Measurements from ENCODE around the gene S100A3. TPM values are rescaled to one million over a fixed set of nuclear protein-coding genes. Genes with fewer than 3 reads are reported as not detected.

S100A3 gene
- polyA plus RNA-seq, 3 donors = 0.31 to 0.54 TPM; not detected in 1

DNA sequence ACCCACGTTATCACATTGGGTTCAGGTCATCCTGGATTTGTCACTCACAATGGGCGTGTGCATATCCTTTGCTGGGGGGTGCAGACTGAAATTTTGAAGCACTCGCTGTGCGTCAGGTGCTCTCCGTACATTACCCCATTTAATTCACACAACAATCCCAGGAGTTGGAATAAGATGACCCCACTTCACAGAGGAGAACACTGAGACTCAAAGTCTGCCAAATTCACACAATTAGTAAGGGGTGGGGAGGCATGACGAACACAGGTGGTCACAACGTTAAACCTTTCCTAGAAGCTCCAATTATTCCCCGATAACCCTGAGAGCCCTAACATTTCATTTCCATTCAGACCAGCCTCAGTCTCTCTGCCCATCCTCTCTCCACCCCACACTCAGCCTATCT, 20.4 kb upstream of the S100A3 start:
- peaks cover 68% of the 10 kb centered on the region in 2 donors for H3K4me1 ChIP-seq (ENCODE audit: control insufficient read depth in 1 of 2, insufficient read depth in 2 of 2, low read length in 2 of 2)
- TF ChIP-seq, protein P1, sequence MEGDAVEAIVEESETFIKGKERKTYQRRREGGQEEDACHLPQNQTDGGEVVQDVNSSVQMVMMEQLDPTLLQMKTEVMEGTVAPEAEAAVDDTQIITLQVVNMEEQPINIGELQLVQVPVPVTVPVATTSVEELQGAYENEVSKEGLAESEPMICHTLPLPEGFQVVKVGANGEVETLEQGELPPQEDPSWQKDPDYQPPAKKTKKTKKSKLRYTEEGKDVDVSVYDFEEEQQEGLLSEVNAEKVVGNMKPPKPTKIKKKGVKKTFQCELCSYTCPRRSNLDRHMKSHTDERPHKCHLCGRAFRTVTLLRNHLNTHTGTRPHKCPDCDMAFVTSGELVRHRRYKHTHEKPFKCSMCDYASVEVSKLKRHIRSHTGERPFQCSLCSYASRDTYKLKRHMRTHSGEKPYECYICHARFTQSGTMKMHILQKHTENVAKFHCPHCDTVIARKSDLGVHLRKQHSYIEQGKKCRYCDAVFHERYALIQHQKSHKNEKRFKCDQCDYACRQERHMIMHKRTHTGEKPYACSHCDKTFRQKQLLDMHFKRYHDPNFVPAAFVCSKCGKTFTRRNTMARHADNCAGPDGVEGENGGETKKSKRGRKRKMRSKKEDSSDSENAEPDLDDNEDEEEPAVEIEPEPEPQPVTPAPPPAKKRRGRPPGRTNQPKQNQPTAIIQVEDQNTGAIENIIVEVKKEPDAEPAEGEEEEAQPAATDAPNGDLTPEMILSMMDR (IDR thresholded peaks at IDR 0.05) = no peak
- no peaks in the 10 kb centered on the region for H3K9me3 Mint-ChIP-seq
- no peak overlapping the region for H3K27ac ChIP-seq (ENCODE audit: low read depth in 1 of 2, low read length in 2 of 2)
- H3K9me3 ChIP-seq (replicated peaks in 1 of 2; ENCODE audit: control insufficient read depth in 1 of 2, insufficient read depth in 1 of 2, low read length in 2 of 2) = no peaks in the 10 kb centered on the region
- no peak overlapping the region for H3K4me2 ChIP-seq (replicated peaks; ENCODE audit: extremely low read depth, low read length, poor library complexity, severe bottlenecking)
- H3K79me2 ChIP-seq (ENCODE audit: insufficient read depth, low read length) = peaks cover 13% of the 10 kb centered on the region
- H2AFZ ChIP-seq (ENCODE audit: insufficient read depth, low read depth, low read length, poor library complexity, severe bottlenecking) = no peak overlapping the region
- H3K4me3 Mint-ChIP-seq = no peak overlapping the region
- H3K36me3 Mint-ChIP-seq = peaks cover 0 to 5% of the 10 kb centered on the region in 2 donors
- H3K27me3 ChIP-seq (ENCODE audit: control insufficient read depth in 2 of 2, insufficient read depth in 2 of 2, low read length in 2 of 2) = no peaks in the 10 kb centered on the region
- H4K20me1 ChIP-seq (ENCODE audit: insufficient read depth, low read length) = no peaks in the 10 kb centered on the region
- H3K36me3 ChIP-seq (replicated peaks in 1 of 2; ENCODE audit: control insufficient read depth in 1 of 2, insufficient read depth in 2 of 2, low read length in 2 of 2) = no peaks in the 10 kb centered on the region
- WGBS (ENCODE audit: insufficient coverage) = 92% methylated on average over 4 of the region's 8 CpGs
- intact Hi-C loops (cut with micrococcal nuclease) = loop anchor here (5.0 kb wide), 2 partner anchors 57 to 1522 kb away; no protein-coding TSS in a partner anchor
- peaks cover 66% of the 10 kb centered on the region for H3K4me1 Mint-ChIP-seq
- H3K27ac Mint-ChIP-seq = peak overlapping the region in 1 of 7 donors; percentile 21
- H3K27me3 Mint-ChIP-seq (ENCODE audit: low read depth in 3 of 3) = peaks cover 0 to 8% (median 2%) of the 10 kb centered on the region in 3 donors
- no peak for DNase-seq
- no peak overlapping the region for H3K9ac ChIP-seq (ENCODE audit: insufficient read depth, low read length, poor library complexity, severe bottlenecking)
- H3K4me3 ChIP-seq (replicated peaks in 1 of 3; ENCODE audit: low read depth in 2 of 3, low read length in 3 of 3) = no peak overlapping the region

DNA sequence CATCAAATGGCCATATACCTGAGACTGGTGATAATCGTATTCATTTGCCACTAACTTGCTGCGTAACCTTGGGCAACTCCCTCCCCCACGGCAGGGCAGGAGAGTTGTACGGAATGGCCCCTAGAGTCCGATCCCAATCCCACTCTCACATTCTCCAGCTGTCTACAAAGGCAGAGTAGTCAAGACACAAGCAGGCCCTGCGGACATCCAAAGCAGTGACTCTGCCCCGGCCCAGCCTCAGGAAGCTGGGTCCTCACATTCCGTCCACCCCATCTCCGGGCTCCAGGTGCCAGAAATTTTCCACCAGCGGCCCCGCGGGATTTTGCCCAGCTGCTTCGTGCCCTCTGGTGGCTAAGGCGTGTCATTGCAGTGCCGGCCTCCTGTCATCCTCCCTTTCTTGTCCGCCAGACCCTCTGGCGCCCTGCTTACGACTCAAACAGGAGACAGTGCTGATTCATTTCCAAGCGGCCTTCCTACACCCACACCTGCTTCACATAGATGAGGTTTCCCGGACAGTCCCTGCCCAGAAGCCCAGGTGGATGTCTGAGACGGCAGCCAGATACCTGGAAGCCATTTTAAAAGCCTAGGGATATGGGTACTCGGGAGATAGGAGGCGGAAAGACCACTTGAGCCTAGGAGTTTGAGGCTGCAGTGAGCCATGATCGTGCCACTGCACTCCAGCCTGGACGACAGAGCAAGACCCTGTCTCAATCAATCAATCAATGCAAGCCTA, 19.5 kb upstream of the S100A3 start:
- H3K4me2 ChIP-seq (replicated peaks; ENCODE audit: extremely low read depth, low read length, poor library complexity, severe bottlenecking) = peak overlapping the region; percentile 59
- Mint-ChIP-seq H3K27me3 (ENCODE audit: low read depth in 3 of 3) (peaks cover 0 to 8% (median 2%) of the 10 kb centered on the region in 3 donors), H3K36me3 (peaks cover 0 to 5% of the 10 kb centered on the region in 2 donors), H3K4me1 (peaks cover 69% of the 10 kb centered on the region), H3K9me3 (no peaks in the 10 kb centered on the region), H3K27ac (peak overlapping the region; percentile 23 to 100 (median 94)), H3K4me3 (peak overlapping the region; percentile 79 to 86)
- no peaks in the 10 kb centered on the region for H3K9me3 ChIP-seq (replicated peaks in 1 of 2; ENCODE audit: control insufficient read depth in 1 of 2, insufficient read depth in 1 of 2, low read length in 2 of 2)
- 16% methylated on average over 20 of the region's 25 CpGs for WGBS (ENCODE audit: insufficient coverage)
- TF ChIP-seq, protein P1 (IDR thresholded peaks at IDR 0.05) = peak; percentile 98
- peak overlapping the region in 1 of 3 experiments; percentile 52 for H3K4me3 ChIP-seq (replicated peaks in 1 of 3; ENCODE audit: low read depth in 2 of 3, low read length in 3 of 3)
- H3K27ac ChIP-seq (ENCODE audit: low read depth in 1 of 2, low read length in 2 of 2) = peak overlapping the region in 1 of 2 donors; percentile 97
- H3K79me2 ChIP-seq (ENCODE audit: insufficient read depth, low read length) = peaks cover 13% of the 10 kb centered on the region
- peak overlapping the region; percentile 74 for H2AFZ ChIP-seq (ENCODE audit: insufficient read depth, low read depth, low read length, poor library complexity, severe bottlenecking)
- DNase-seq = peak; percentile 80 to 85 (median 83)
- no peaks in the 10 kb centered on the region for H4K20me1 ChIP-seq (ENCODE audit: insufficient read depth, low read length)
- no peaks in the 10 kb centered on the region for H3K27me3 ChIP-seq (ENCODE audit: control insufficient read depth in 2 of 2, insufficient read depth in 2 of 2, low read length in 2 of 2)
- intact Hi-C loops (cut with micrococcal nuclease) = loop anchor here (1.0 to 5.0 kb wide), 4 partner anchors 35 to 1521 kb away; no protein-coding TSS in a partner anchor
- no peaks in the 10 kb centered on the region for H3K36me3 ChIP-seq (replicated peaks in 1 of 2; ENCODE audit: control insufficient read depth in 1 of 2, insufficient read depth in 2 of 2, low read length in 2 of 2)
- H3K4me1 ChIP-seq (ENCODE audit: control insufficient read depth in 1 of 2, insufficient read depth in 2 of 2, low read length in 2 of 2) = peaks cover 73% of the 10 kb centered on the region in 2 donors
- peak overlapping the region; percentile 24 for H3K9ac ChIP-seq (ENCODE audit: insufficient read depth, low read length, poor library complexity, severe bottlenecking)
